Superior temporal gyrus (tissue), 1 donor: ENCODE results near the gene KDM2B.
"Not testable (repeated sequence)": the region's sequence is repeated elsewhere in the genome, so short reads cannot be mapped to it uniquely, and the experiment has no call there.

ENCODE experiments used
- DNase-seq: peaks from one replicate; pipeline ENCODE4 v3.0.0-alpha.2; 2016; ENCODE audit errors: extremely low spot score

KDM2B gene

GRCh38 chr12:121384891-121385290 is 195.9 kb downstream of the KDM2B start:
- DNase-seq: not testable (repeated sequence)

- DNase-seq: no peak
Observed at GRCh38 chr12:121383601-121384021, 197.2 kb downstream of the KDM2B start.

GRCh38 chr12:121379945-121380344 is 200.9 kb downstream of the KDM2B start:
- no peak for DNase-seq
